Measurements from ENCODE around the gene SYDE2. TPM values are rescaled to one million over a fixed set of nuclear protein-coding genes. Genes with fewer than 3 reads are reported as not detected.

SYDE2 gene
- total RNA-seq, 2 donors from 2014 or later: 11.0 to 14.1 TPM

GRCh38 chr1:85137660-85138059, 63.2 kb downstream of the SYDE2 start:
- no peaks in the 10 kb centered on the region for H3K36me3 Mint-ChIP-seq (ENCODE audit: low read depth)
- TF ChIP-seq CTCF (conservative IDR thresholded peaks at IDR 0.05): no peak
- no peak overlapping the region for H3K27ac ChIP-seq (ENCODE audit: low read depth, low read length)
- peaks cover 13% of the 10 kb centered on the region for H3K4me1 Mint-ChIP-seq
- H3K36me3 ChIP-seq (ENCODE audit: control insufficient read depth, insufficient read depth, low read length): no peaks in the 10 kb centered on the region
- no peak overlapping the region for H3K4me3 Mint-ChIP-seq
- peaks cover 4% of the 10 kb centered on the region for H3K4me1 ChIP-seq (ENCODE audit: control insufficient read depth, insufficient read depth, low read length)
- no peaks in the 10 kb centered on the region for H3K27me3 ChIP-seq (ENCODE audit: control insufficient read depth, insufficient read depth, low read length, poor library complexity, severe bottlenecking)
- no peaks in the 10 kb centered on the region for H3K9me3 Mint-ChIP-seq
- DNase-seq: no peak
- no peak overlapping the region for H3K9ac ChIP-seq (ENCODE audit: extremely low read depth, low read length, poor library complexity, severe bottlenecking)
- no peaks in the 10 kb centered on the region for H3K9me3 ChIP-seq (ENCODE audit: control insufficient read depth, low read length)
- WGBS, 2 experiments (ENCODE audit: insufficient coverage in 1 of 2, insufficient read length in 1 of 2): 92 to 93% methylated on average over 8 to 9 of the region's 9 CpGs
- no peak overlapping the region for H3K4me3 ChIP-seq (ENCODE audit: low read length)
- no peaks in the 10 kb centered on the region for H3K27me3 Mint-ChIP-seq (ENCODE audit: insufficient read depth)
- no peak overlapping the region for H3K27ac Mint-ChIP-seq

GRCh38 chr1:85135392-85135798, 65.4 kb downstream of the SYDE2 start:
- TF ChIP-seq CTCF (conservative IDR thresholded peaks at IDR 0.05): no peak
- DNase-seq: no peak
- H3K4me1 ChIP-seq (ENCODE audit: control insufficient read depth, insufficient read depth, low read length): peaks cover 4% of the 10 kb centered on the region
- no peaks in the 10 kb centered on the region for H3K27me3 ChIP-seq (ENCODE audit: control insufficient read depth, insufficient read depth, low read length, poor library complexity, severe bottlenecking)
- no peaks in the 10 kb centered on the region for H3K36me3 ChIP-seq (ENCODE audit: control insufficient read depth, insufficient read depth, low read length)
- H3K9me3 Mint-ChIP-seq: no peaks in the 10 kb centered on the region
- H3K4me3 Mint-ChIP-seq: no peak overlapping the region
- no peaks in the 10 kb centered on the region for H3K27me3 Mint-ChIP-seq (ENCODE audit: insufficient read depth)
- no peaks in the 10 kb centered on the region for H3K9me3 ChIP-seq (ENCODE audit: control insufficient read depth, low read length)
- 80 to 100% methylated on average over 1 of the region's 1 CpG for WGBS, 2 experiments (ENCODE audit: insufficient coverage in 1 of 2, insufficient read length in 1 of 2)
- no peak overlapping the region for H3K27ac Mint-ChIP-seq
- H3K9ac ChIP-seq (ENCODE audit: extremely low read depth, low read length, poor library complexity, severe bottlenecking): no peak overlapping the region
- H3K4me1 Mint-ChIP-seq: peaks cover 13% of the 10 kb centered on the region
- H3K4me3 ChIP-seq (ENCODE audit: low read length): no peak overlapping the region
- H3K36me3 Mint-ChIP-seq (ENCODE audit: low read depth): no peaks in the 10 kb centered on the region
- H3K27ac ChIP-seq (ENCODE audit: low read depth, low read length): no peak overlapping the region

DNA sequence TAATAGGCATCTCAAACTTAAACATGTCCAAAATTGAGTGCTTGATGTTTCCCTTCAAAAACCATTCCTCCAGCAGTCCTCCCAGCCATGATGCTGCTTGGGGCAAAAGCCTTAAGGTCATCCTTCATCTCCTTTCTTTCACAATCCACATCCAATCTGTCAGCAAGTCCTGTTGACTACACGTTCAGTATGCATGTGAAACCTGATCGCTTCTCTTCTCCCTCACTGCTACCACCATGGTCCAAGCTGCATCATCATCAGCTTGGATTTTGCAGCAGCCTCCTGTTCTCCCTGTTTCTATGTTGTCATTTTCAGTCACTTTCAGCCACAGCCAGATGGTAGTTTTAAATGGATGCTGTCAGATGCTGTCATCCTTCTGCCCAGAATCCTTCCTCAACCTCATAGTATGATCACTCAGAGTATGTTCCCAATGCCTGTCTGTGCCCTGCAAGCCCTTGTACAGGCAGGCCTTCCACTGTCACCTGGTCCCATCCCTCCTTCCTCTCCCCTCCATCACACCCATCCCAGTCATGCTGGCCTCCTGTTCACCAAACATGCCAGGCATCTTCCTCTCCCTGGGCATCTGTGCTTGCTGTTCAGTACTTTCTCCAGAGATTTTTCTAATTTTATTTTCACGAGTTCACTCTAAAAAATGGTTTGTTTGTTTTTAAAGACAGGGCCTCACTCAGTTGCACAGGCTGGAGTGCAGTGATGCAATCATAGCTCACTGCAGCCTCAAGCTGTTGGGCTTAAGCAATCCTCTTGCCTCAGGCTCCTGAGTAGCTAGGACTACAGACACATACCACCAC, 66.0 kb downstream of the SYDE2 start:
- no peaks in the 10 kb centered on the region for H3K27me3 ChIP-seq (ENCODE audit: control insufficient read depth, insufficient read depth, low read length, poor library complexity, severe bottlenecking)
- Mint-ChIP-seq H3K27me3 (ENCODE audit: insufficient read depth) (peaks cover 1% of the 10 kb centered on the region), H3K27ac (no peak overlapping the region), H3K4me1 (peaks cover 13% of the 10 kb centered on the region), H3K36me3 (ENCODE audit: low read depth) (no peaks in the 10 kb centered on the region), H3K9me3 (no peaks in the 10 kb centered on the region), H3K4me3 (no peak overlapping the region)
- H3K4me1 ChIP-seq (ENCODE audit: control insufficient read depth, insufficient read depth, low read length): peaks cover 4% of the 10 kb centered on the region
- no peak overlapping the region for H3K9ac ChIP-seq (ENCODE audit: extremely low read depth, low read length, poor library complexity, severe bottlenecking)
- TF ChIP-seq CTCF (conservative IDR thresholded peaks at IDR 0.05): no peak
- no peak overlapping the region for H3K4me3 ChIP-seq (ENCODE audit: low read length)
- WGBS, 2 experiments (ENCODE audit: insufficient coverage in 1 of 2, insufficient read length in 1 of 2): 88 to 91% methylated on average over 1 to 3 of the region's 3 CpGs
- H3K36me3 ChIP-seq (ENCODE audit: control insufficient read depth, insufficient read depth, low read length): no peaks in the 10 kb centered on the region
- no peaks in the 10 kb centered on the region for H3K9me3 ChIP-seq (ENCODE audit: control insufficient read depth, low read length)
- DNase-seq: no peak
- H3K27ac ChIP-seq (ENCODE audit: low read depth, low read length): no peak overlapping the region

Data from endodermal cell (in vitro differentiated cells).